CD4-positive, alpha-beta T cell treated with Interleukin-4 for 4 hours (primary cell): ENCODE results near the gene NAV3.

Source experiments
- DNase-seq: peaks from one replicate; pipeline ENCODE4 v3.0.0-alpha.2; 2020

NAV3 gene

GRCh38 chr12:78120866-78121560 is 290.3 kb downstream of the NAV3 start:
- DNase-seq = no peak

- no peak for DNase-seq
Measured at GRCh38 chr12:78121969-78122610, 291.4 kb downstream of the NAV3 start.

- DNase-seq = no peak
Measured at GRCh38 chr12:78128211-78128610, 297.5 kb downstream of the NAV3 start.

GRCh38 chr12:78143717-78144116 is 313.0 kb downstream of the NAV3 start:
- DNase-seq = no peak

GRCh38 chr12:78145398-78145797 is 314.7 kb downstream of the NAV3 start:
- no peak for DNase-seq

GRCh38 chr12:78146365-78146772 is 315.7 kb downstream of the NAV3 start:
- DNase-seq = no peak

GRCh38 chr12:78149459-78149858 is 318.8 kb downstream of the NAV3 start:
- no peak for DNase-seq

GRCh38 chr12:78155546-78155945 is 324.9 kb downstream of the NAV3 start:
- no peak for DNase-seq

GRCh38 chr12:78156751-78157150 is 326.1 kb downstream of the NAV3 start:
- no peak for DNase-seq

GRCh38 chr12:78157199-78157598 is 326.5 kb downstream of the NAV3 start:
- no peak for DNase-seq

GRCh38 chr12:78164154-78164553 is 333.5 kb downstream of the NAV3 start:
- no peak for DNase-seq

GRCh38 chr12:78167510-78167909 is 336.8 kb downstream of the NAV3 start:
- DNase-seq = no peak

GRCh38 chr12:78171061-78171460 is 340.4 kb downstream of the NAV3 start:
- DNase-seq = no peak

GRCh38 chr12:78176643-78177042 is 345.9 kb downstream of the NAV3 start:
- no peak for DNase-seq

GRCh38 chr12:78177298-78177697 is 346.6 kb downstream of the NAV3 start:
- no peak for DNase-seq

GRCh38 chr12:78179346-78179745 is 348.7 kb downstream of the NAV3 start:
- no peak for DNase-seq

GRCh38 chr12:78181544-78182162 is 351.0 kb downstream of the NAV3 start:
- no peak for DNase-seq

- no peak for DNase-seq
Measured at GRCh38 chr12:78183824-78184223, 353.1 kb downstream of the NAV3 start.

- DNase-seq = no peak
Measured at GRCh38 chr12:78185109-78185508, 354.4 kb downstream of the NAV3 start.

GRCh38 chr12:78185651-78186050 is 355.0 kb downstream of the NAV3 start:
- no peak for DNase-seq

- no peak for DNase-seq
Measured at GRCh38 chr12:78186670-78187069, 356.0 kb downstream of the NAV3 start.

GRCh38 chr12:78187741-78188140 is 357.0 kb downstream of the NAV3 start:
- no peak for DNase-seq

- DNase-seq = no peak
Measured at GRCh38 chr12:78189656-78190055, 359.0 kb downstream of the NAV3 start.

GRCh38 chr12:78191611-78192010 is 360.9 kb downstream of the NAV3 start:
- DNase-seq = no peak
